ENCODE data around the gene GJA5.

DNA sequence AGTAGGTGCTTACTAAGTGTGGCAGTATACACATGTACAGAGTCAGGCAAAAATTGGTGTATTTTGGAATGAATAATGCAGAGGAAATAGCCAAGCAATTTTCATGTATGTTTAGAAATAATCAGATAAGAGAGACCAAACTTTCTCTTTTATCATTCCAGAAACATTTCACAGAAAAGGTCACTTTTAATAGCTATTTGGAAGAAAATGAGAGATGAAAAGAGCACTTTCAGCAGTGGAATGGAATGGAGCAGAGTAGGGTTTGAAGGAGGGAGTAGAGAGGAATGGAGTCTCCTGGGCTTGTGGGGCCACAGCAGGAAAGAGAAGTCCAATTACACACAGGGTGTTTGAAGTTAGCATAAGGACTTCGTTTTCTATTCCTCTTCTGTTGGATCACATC lies 48.8 kb upstream of the GJA5 start:
- TF ChIP-seq, protein P1, sequence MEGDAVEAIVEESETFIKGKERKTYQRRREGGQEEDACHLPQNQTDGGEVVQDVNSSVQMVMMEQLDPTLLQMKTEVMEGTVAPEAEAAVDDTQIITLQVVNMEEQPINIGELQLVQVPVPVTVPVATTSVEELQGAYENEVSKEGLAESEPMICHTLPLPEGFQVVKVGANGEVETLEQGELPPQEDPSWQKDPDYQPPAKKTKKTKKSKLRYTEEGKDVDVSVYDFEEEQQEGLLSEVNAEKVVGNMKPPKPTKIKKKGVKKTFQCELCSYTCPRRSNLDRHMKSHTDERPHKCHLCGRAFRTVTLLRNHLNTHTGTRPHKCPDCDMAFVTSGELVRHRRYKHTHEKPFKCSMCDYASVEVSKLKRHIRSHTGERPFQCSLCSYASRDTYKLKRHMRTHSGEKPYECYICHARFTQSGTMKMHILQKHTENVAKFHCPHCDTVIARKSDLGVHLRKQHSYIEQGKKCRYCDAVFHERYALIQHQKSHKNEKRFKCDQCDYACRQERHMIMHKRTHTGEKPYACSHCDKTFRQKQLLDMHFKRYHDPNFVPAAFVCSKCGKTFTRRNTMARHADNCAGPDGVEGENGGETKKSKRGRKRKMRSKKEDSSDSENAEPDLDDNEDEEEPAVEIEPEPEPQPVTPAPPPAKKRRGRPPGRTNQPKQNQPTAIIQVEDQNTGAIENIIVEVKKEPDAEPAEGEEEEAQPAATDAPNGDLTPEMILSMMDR (IDR thresholded peaks at IDR 0.05): no peak
- TF ChIP-seq POLR2A (IDR thresholded peaks at IDR 0.05): no peak
- no peak for TF ChIP-seq EP300 (IDR thresholded peaks at IDR 0.05)
